B cell (primary cell): ENCODE data around the gene C1QTNF6.

Experiments
- CTCF ChIP-seq: fragments of 200-600 bp; IDR thresholded peaks from one replicate; pipeline ENCODE4 v1.8.0; 2022; ENCODE audit warnings: antibody characterized with exemption, mild to moderate bottlenecking
- EZH2 ChIP-seq: IDR thresholded peaks from 2 replicates; pipeline ENCODE4 v1.6.1; 2012; ENCODE audit warnings: borderline replicate concordance, low read depth, mild to moderate bottlenecking, moderate library complexity, low read length; ENCODE audit not compliant: insufficient read depth, poor library complexity, severe bottlenecking

- TF ChIP-seq CTCF (no peak), EZH2 (no peak)
Measured at GRCh38 chr22:37180531-37181231, 7.4 kb downstream of the C1QTNF6 start.
